NCI-H2196 treated with DMSO at 0.1 percent for 48 hours (cell line): Measurements from ENCODE around the gene UBALD2.
"Not testable (repeated sequence)": the region's sequence is repeated elsewhere in the genome, so short reads cannot be mapped to it uniquely, and the experiment has no call there.

Experiments used
- DNase-seq: peaks from one replicate; lab custom pipeline; 2025; ENCODE audit not compliant: unreplicated experiment; lab: John Stamatoyannopoulos, UW

Gene UBALD2

GRCh38 chr17:76244721-76245120, 20.4 kb upstream of the UBALD2 start:
- DNase-seq: not testable (repeated sequence)

DNA sequence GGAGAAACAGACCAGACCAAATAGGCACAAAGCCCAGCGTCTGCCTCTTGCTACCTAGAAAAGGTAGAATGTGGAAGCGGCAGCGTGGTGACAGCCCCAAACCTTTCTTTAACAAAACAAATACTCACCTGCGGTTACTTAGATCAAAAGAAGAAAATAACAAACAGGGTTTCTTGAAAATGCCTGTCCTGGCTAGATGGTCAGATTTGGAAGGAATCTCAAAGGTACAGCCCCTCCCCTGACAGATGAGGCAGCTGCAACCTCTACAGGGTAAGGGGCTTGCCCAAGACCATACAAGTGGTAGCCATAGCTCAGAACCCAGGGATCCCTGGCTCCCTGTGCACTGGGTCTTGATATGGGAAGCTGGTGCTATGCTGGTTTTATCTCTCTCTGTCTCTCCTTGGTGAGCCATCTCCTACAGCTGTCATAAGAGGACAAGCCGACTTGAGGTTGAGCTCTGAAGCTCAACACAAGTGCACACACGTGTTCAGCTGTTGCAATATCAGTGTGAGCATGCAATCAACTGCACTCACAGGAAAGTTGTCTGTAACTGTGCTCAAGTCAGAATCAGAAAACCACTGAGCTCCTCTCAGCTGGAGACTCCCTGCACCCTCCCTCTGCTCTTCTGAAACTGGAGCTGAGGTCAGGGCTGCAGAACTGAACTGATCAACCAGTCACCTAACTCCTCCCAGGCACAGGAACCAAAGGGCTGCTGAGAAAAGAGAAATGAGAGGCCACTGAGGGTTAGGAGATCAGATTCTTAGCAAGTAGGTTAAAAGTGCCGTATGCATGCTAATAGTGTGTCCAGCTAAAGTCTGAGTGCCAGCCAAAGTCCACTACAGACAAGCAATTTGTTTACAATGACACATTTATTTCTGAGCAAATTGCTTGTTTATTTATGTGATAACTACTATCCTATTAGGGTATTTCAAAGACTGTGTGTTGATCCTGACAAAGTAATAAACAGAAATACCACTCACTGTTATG, 18.8 kb upstream of the UBALD2 start:
- DNase-seq: no peak

DNA sequence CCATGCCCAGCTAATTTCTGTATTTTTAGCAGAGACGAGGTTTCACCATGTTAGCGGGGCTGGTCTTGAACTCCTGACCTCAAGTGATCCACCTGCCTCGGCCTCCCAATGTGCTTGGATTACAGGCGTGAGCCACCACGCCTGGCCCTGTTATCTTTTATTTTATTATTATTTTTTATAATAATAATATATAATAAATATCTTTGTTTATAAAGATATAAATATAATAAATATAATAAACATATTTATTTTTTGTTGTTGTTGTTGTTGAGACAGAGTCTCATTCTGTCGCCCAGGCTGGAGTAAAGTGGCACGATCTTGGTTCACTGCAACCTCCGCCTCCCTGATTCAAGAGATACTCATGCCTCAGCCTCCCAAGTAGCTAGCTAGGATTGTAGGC, 17.8 kb upstream of the UBALD2 start:
- DNase-seq: no peak

DNA sequence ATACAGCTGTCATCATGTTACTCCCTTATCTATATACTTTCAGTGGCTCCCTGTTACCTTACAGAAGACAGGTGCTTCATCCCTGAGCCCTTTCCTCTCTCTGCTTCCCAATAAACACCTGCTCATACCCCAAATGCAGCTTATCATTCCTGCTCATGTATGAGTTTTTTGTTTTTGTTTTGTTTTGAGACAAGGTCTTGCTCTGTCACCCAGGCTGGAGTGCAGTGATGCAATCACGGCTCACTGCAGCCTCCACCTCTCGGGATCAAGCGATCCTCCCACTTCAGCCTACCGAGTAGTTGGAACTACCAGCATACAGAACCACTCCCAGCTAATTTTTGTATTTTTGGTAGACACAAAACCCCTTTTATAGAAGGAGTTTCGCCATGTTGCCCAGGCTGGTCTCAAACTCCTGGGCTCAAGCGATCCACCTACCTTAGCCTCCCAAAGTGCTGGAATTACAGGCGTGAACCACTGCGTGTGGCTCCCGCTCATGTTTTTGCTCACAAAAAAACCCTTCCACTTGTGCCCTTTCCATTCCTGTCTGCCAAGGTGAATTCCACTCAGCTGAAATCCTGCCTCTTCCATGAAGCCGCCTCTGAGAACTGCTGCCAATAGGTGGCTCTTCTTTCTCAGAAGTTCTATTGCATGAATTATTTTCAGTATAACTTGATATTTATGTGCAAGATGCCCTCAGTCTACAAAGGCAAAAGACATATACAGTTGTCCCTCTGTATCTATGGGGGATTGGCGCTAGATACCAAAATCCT, 16.9 kb upstream of the UBALD2 start:
- no peak for DNase-seq

- DNase-seq: no peak
Observed at GRCh38 chr17:76250141-76250540, 15.0 kb upstream of the UBALD2 start.

DNA sequence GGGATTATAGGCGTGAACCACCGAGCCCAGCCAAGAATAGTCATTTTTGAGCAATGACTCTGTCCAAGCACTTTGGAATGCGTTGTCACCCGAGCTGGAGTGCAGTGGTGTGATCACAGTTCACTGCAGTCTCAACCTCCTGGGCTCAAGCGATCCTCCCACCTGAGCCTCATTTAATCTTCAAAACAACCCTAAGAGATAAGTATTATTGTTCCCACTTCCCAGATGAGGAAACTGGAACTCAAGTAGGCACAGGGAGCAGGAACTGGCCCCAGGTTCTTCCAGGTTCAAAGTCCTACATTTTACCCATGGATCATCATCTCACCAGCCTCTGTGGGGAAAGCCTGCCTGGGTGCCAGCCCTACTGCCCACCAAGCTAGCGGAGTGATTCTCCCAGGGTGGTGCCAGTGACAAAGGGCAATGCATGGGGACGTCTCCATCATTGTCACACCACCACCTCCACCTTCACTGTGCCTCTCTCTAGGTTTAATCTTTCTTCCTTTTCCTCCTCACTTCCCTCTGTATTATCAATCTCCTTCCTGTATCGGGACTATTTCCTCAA, 13.6 kb upstream of the UBALD2 start:
- no peak for DNase-seq

GRCh38 chr17:76252040-76252954, 12.9 kb upstream of the UBALD2 start:
- no peak for DNase-seq

DNA sequence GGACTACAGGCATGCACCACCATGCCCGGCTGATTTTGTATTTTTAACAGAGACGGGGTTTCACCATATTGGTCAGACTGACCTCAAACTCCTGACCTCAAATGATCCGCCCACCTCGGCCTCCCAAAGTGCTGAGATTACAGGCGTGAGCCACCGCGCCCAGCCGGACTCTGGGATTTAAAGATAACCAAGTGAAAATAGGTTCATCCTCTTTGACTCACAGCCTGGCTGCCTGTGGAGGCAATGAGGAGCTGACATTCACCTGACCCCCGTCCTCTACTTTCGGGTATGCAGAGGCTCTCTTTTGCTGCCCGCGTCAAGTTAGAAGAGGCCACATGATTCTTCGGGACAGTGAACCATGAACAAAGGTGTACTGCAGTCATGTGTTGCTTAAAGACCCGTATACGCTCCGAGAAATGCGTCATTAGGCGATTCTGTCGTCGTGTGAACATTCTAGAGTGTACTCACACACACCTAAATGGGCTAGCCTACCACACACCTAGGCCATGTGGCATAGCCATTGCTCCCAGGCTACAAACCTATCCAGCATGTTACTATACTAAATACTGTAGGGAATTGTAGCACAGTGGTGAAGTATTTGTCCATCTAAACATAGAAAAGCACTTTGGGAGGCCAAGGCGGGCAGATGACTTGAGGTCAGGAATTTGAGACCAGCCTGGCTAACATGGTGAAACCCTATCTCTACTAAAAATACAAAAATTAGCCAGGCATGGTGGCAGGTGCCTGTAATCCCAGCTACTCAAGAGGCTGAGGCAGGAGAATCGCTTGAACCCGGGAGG, 12.0 kb upstream of the UBALD2 start:
- DNase-seq: not testable (repeated sequence)

DNA sequence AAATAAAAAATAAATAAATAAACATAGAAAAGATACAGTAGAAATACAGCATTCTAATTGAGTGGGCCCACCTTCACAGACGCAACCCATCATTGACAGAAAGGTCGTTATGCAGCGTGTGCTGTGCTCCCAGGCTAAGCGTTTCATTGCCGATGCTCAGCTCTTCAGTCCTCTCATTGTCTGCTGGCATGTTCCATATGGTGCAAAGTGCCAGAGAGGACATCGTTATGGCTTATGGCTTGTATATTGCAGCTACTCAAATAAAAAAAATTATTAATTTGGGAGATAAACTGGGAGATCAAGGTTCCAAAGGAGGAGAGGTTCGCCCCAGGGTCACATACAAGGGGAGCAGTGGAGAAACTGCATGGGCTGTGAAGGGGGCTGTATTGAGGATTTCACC, 11.3 kb upstream of the UBALD2 start:
- no peak for DNase-seq

DNA sequence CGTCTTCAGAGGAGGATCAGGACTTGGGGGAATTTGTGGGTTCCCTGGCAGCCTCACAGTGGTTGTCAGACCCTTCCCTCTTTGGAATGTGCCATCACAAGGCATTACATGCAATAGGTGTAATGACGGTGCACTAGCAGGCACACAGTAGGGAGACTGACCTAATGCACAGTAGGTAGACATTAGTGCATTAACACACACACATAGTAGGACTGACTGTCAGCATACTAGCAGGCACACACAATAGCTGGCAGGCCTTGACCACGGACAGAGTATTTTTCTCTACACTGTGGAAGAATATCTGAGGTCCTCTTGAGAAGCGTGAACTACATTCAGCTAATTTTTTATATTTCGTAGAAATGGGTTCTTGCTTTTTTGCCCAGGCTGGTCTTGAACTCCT, 10.9 kb upstream of the UBALD2 start:
- no peak for DNase-seq

- DNase-seq: no peak
Observed at GRCh38 chr17:76255801-76256429, 9.2 kb upstream of the UBALD2 start.

DNA sequence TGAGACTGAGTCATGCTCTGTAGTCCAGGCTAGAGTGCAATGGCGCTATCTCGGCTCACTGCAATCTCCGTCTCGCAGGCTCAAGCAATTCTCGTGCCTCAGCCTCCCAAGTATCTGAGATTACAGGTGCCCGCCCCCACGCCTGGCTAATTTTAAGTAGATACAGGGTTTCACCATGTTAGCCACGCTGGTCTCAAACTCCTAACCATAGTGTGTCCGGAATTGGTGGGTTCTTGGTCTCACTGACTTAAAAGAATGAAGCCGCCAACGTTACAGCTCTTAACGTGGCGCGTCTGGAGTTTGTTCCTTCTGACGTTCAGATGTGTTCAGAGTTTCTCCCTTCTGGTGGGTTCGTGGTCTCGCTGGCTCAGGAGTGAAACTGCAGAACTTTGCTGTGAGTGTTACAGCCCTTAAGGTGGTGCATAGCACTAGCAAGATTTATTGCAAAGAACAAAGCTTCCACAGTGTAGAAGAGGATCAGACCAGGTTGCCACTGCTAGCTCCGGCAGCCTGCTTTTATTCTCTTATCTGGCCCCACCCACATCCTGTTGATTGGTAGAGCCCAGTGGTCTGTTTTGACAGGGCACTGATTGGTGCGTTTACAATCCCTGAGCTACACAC, 8.6 kb upstream of the UBALD2 start:
- not testable (repeated sequence) for DNase-seq

- no peak for DNase-seq
Observed at GRCh38 chr17:76260220-76260619, 4.9 kb upstream of the UBALD2 start.

- DNase-seq: no peak
Observed at GRCh38 chr17:76260669-76261068, 4.5 kb upstream of the UBALD2 start.

- DNase-seq: no peak
Observed at GRCh38 chr17:76261421-76262215, 3.5 kb upstream of the UBALD2 start.

GRCh38 chr17:76262732-76263344, 2.3 kb upstream of the UBALD2 start:
- peak; percentile 68 for DNase-seq

- DNase-seq: no peak
Observed at GRCh38 chr17:76263896-76264295, 1.3 kb upstream of the UBALD2 start.

DNA sequence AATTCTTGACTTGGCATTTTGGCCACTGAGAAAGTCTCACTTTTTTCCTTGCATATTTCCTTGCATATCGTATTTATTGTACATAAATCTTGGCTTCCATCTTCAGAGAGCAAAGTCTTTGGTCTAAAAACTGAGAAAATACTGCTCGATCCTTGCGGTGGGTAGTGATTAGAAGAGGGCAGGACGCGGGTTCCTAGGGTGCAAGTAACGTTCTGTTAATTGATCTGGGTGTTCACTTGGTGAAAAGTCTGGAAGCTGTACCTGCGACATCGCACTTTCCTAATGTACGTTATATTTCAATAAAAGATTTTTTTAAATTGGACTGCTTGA, 758 bp upstream of the UBALD2 start:
- no peak for DNase-seq
